Mesenchymal stem cell (in vitro differentiated cells and primary cell): Measurements from ENCODE around the gene KCTD11.
A peak's percentile ranks its signal among the peaks of the same experiment; 100 is the strongest.

Experiments used
- DNase-seq: peaks from one replicate; pipeline ENCODE4 v3.0.0-alpha.2; 2013
- H2AFZ ChIP-seq: one replicate; pipeline ENCODE4 v1.6.1; 2013; ENCODE audit warnings: low read depth, mild to moderate bottlenecking, control low read depth, inconsistent platforms, low read length, moderate library complexity
- H2AK5ac ChIP-seq: 2 replicates; pipeline ENCODE4 v1.6.1; 2013; ENCODE audit warnings: low read length, moderate library complexity, mild to moderate bottlenecking, inconsistent platforms; ENCODE audit not compliant: severe bottlenecking
- H2BK120ac ChIP-seq: one replicate; pipeline ENCODE4 v1.6.1; 2013; ENCODE audit warnings: low read depth, mild to moderate bottlenecking, inconsistent platforms, low read length, moderate library complexity
- H2BK12ac ChIP-seq, 2 experiments: one replicate each; pipeline ENCODE4 v1.6.1; 2013; ENCODE audit warnings: inconsistent platforms in 2 of 2, low read length in 2 of 2, mild to moderate bottlenecking in 2 of 2, moderate library complexity in 2 of 2, control low read depth in 1 of 2
- H2BK15ac ChIP-seq: one replicate; pipeline ENCODE4 v1.6.1; 2013; ENCODE audit warnings: mild to moderate bottlenecking, low read depth, inconsistent platforms; ENCODE audit not compliant: poor library complexity, severe bottlenecking
- H2BK5ac ChIP-seq: 2 replicates; pipeline ENCODE4 v1.6.1; 2013; ENCODE audit warnings: low read depth, mild to moderate bottlenecking, low read length, control low read depth, inconsistent platforms; ENCODE audit not compliant: poor library complexity, severe bottlenecking
- H3K14ac ChIP-seq, 2 experiments: one replicate each; pipeline ENCODE4 v1.6.1; 2013; ENCODE audit warnings: inconsistent platforms in 2 of 2, low read length in 2 of 2, control low read depth in 1 of 2, mild to moderate bottlenecking in 1 of 2, moderate library complexity in 1 of 2
- H3K18ac ChIP-seq, 2 experiments: one replicate each; pipeline ENCODE4 v1.6.1; 2013; ENCODE audit warnings: inconsistent platforms in 2 of 2, low read length in 2 of 2, control low read depth in 1 of 2, low read depth in 1 of 2, mild to moderate bottlenecking in 1 of 2
- H3K23ac ChIP-seq, 2 experiments: one replicate each; pipeline ENCODE4 v1.6.1; 2013; ENCODE audit warnings: inconsistent platforms in 2 of 2, low read length in 2 of 2, mild to moderate bottlenecking in 2 of 2, moderate library complexity in 2 of 2, control low read depth in 1 of 2
- H3K27ac ChIP-seq: 2 replicates; pipeline ENCODE4 v1.5.1; 2013; ENCODE audit warnings: mild to moderate bottlenecking, moderate library complexity, low read length, control low read depth, inconsistent platforms; ENCODE audit not compliant: poor library complexity, severe bottlenecking
- H3K27me3 ChIP-seq, 2 experiments: 2 replicates each; pipeline versions ENCODE4 v1.6.1 to v1.7.0; 2013; ENCODE audit warnings: low read length in 2 of 2, mild to moderate bottlenecking in 2 of 2, moderate library complexity in 2 of 2, control low read depth in 1 of 2, inconsistent platforms in 1 of 2; ENCODE audit not compliant: control insufficient read depth in 1 of 2, insufficient read depth in 1 of 2
- H3K36me3 ChIP-seq, 2 experiments: 2 replicates each; pipeline versions ENCODE4 v1.6.1 to v1.7.0; 2013; ENCODE audit warnings: low read length in 2 of 2, control low read depth in 1 of 2, inconsistent platforms in 1 of 2, low read depth in 1 of 2, mild to moderate bottlenecking in 1 of 2; ENCODE audit not compliant: insufficient read depth in 2 of 2, control insufficient read depth in 1 of 2
- H3K4ac ChIP-seq, 2 experiments: one replicate each; pipeline ENCODE4 v1.6.1; 2013; ENCODE audit warnings: inconsistent platforms in 2 of 2, low read length in 2 of 2, mild to moderate bottlenecking in 2 of 2, moderate library complexity in 2 of 2, control low read depth in 1 of 2, low read depth in 1 of 2
- H3K4me1 ChIP-seq: 2 replicates; pipeline ENCODE4 v1.6.1; 2013; ENCODE audit warnings: low read depth, low read length, control low read depth; ENCODE audit not compliant: control insufficient read depth, insufficient read depth
- H3K4me2 ChIP-seq: 2 replicates; pipeline ENCODE4 v1.6.1; 2013; ENCODE audit warnings: low read length, mild to moderate bottlenecking, inconsistent platforms; ENCODE audit not compliant: poor library complexity, severe bottlenecking
- H3K4me3 ChIP-seq, 2 experiments: 2 replicates each; pipeline versions ENCODE4 v1.5.1 to v1.7.0; 2013; ENCODE audit warnings: low read length in 2 of 2, mild to moderate bottlenecking in 2 of 2, control low read depth in 1 of 2, low read depth in 1 of 2; ENCODE audit not compliant: insufficient read depth in 1 of 2
- H3K79me1 ChIP-seq: replicated peaks from 2 replicates; pipeline ENCODE4 v1.6.1; 2013; ENCODE audit warnings: mild to moderate bottlenecking, control low read depth, low read length, inconsistent platforms; ENCODE audit not compliant: poor library complexity, severe bottlenecking
- H3K9ac ChIP-seq: 2 replicates; pipeline ENCODE4 v1.7.0; 2013; ENCODE audit warnings: mild to moderate bottlenecking, low read length, moderate library complexity
- H3K9me3 ChIP-seq: 2 replicates; pipeline ENCODE4 v1.7.0; 2013; ENCODE audit warnings: mild to moderate bottlenecking, low read length; ENCODE audit not compliant: control insufficient read depth
- H4K8ac ChIP-seq: one replicate; pipeline ENCODE4 v1.6.1; 2013; ENCODE audit warnings: inconsistent platforms, mild to moderate bottlenecking, low read length, moderate library complexity
- H4K91ac ChIP-seq: one replicate; pipeline ENCODE4 v1.6.1; 2013; ENCODE audit warnings: mild to moderate bottlenecking, low read length, inconsistent platforms
- WGBS: methylation state at CpG from one replicate; pipeline ENCODE4 v1.1.7; 2013; ENCODE audit warnings: mixed read lengths; 5-methylcytosine and 5-hydroxymethylcytosine counted together

The KCTD11 gene

DNA sequence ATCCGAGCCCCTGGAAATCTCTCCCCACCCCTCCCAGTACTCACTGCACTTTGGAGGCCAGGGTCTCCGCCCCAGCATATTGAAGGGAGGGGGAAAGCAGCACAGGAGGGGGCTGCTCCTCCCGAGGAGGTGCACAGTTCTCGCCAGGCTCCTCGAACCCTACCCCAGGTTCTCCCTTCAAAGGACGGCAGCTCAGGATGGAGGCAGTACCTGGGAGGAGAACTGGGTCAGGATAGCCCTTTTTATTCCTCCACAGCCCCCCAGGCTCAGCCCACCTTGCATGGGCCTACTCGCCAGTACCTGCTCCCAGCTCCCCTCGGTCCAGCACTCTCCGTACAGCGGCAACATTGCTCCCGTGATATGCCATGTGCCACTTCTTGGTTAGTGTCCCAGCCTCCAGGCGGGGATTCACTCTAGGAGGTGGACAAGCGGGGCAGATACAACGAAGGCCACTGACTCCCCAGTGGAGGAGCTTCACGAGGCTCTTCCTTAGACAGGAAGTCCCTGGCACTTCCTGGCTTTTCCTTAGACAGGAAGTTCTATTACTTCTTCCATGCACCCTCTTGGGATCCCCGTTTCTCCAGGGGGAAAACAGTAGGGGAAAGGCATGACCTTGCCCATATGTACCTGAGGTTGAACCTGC lies 34.7 kb upstream of the KCTD11 start:
- no peak for DNase-seq

GRCh38 chr17:7318121-7318860 lies 33.7 kb upstream of the KCTD11 start:
- Histone ChIP-seq H3K27ac (no peak overlapping the region), H4K8ac (no peak overlapping the region), H3K36me3 (peaks cover 75% of the 10 kb centered on the region in 2 experiments), H3K4me3 (no peak overlapping the region), H3K18ac (no peak overlapping the region), H4K91ac (no peak overlapping the region), H2AFZ (no peak overlapping the region), H3K23ac (no peak overlapping the region), H3K27me3 (no peaks in the 10 kb centered on the region), H3K4ac (no peak overlapping the region), H2BK12ac (no peak overlapping the region), H2AK5ac (no peak overlapping the region), H2BK15ac (no peak overlapping the region), H3K9me3 (no peaks in the 10 kb centered on the region), H2BK120ac (no peak overlapping the region), H2BK5ac (no peak overlapping the region), H3K14ac (no peak overlapping the region), H3K79me1 (peaks cover 25% of the 10 kb centered on the region), H3K4me1 (peaks cover 10% of the 10 kb centered on the region), H3K9ac (no peak overlapping the region), H3K4me2 (no peak overlapping the region)
- 96% methylated on average over 12 of the region's 13 CpGs for WGBS
- DNase-seq = no peak

More for the DNA sequence above, 34.7 kb upstream of the KCTD11 start:
- H3K4me1 ChIP-seq = peaks cover 15% of the 10 kb centered on the region
- no peak overlapping the region for H3K4me3 ChIP-seq
- 93% methylated on average over 13 of the region's 16 CpGs for WGBS
- H2BK12ac ChIP-seq = no peak overlapping the region
- H3K14ac ChIP-seq = no peak overlapping the region
- no peak overlapping the region for H2AFZ ChIP-seq
- no peak overlapping the region for H3K18ac ChIP-seq
- H3K9ac ChIP-seq = no peak overlapping the region
- no peak overlapping the region for H4K8ac ChIP-seq
- no peaks in the 10 kb centered on the region for H3K9me3 ChIP-seq
- H3K23ac ChIP-seq = no peak overlapping the region
- H3K79me1 ChIP-seq = peaks cover 20% of the 10 kb centered on the region
- H3K27me3 ChIP-seq = no peaks in the 10 kb centered on the region
- H2BK5ac ChIP-seq = no peak overlapping the region
- no peak overlapping the region for H3K4ac ChIP-seq
- no peak overlapping the region for H2AK5ac ChIP-seq
- H3K4me2 ChIP-seq = no peak overlapping the region
- no peak overlapping the region for H4K91ac ChIP-seq
- H3K36me3 ChIP-seq = peaks cover 75% of the 10 kb centered on the region in 2 experiments
- no peak overlapping the region for H2BK15ac ChIP-seq
- H3K27ac ChIP-seq = no peak overlapping the region
- no peak overlapping the region for H2BK120ac ChIP-seq

DNA sequence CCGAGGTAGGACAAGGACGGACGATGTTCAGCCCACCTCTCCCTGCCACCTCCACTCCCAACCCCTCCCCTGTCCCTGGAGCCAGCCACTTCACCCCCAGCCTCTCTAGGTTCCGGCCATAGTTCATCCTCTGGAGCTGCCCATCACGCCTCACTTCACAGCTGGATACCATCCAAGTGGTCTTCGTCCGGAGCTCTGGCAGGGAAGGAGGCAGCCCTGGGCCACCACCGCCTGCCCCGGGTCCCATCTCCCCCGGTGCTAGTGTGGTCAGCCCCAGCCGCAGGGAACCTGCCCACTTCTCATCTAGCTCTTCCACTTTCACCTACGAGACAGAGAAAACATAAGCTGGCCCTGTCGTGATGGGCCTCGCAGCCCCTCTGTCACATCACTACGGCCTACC lies 30.5 kb upstream of the KCTD11 start:
- no peak overlapping the region for H3K4me3 ChIP-seq
- H2BK15ac ChIP-seq = no peak overlapping the region
- H3K27ac ChIP-seq = no peak overlapping the region
- peak overlapping the region; percentile 10 for H4K91ac ChIP-seq
- 95% methylated on average over 15 of the region's 15 CpGs for WGBS
- H3K79me1 ChIP-seq = peaks cover 38% of the 10 kb centered on the region
- DNase-seq = no peak
- no peak overlapping the region for H4K8ac ChIP-seq
- no peak overlapping the region for H2BK120ac ChIP-seq
- no peaks in the 10 kb centered on the region for H3K9me3 ChIP-seq
- H2AFZ ChIP-seq = no peak overlapping the region
- H2BK12ac ChIP-seq = no peak overlapping the region
- H2AK5ac ChIP-seq = no peak overlapping the region
- H3K9ac ChIP-seq = no peak overlapping the region
- H3K14ac ChIP-seq = no peak overlapping the region
- no peak overlapping the region for H3K4ac ChIP-seq
- H3K4me1 ChIP-seq = no peaks in the 10 kb centered on the region
- H3K18ac ChIP-seq = no peak overlapping the region
- no peaks in the 10 kb centered on the region for H3K27me3 ChIP-seq
- peaks cover 86 to 89% of the 10 kb centered on the region in 2 experiments for H3K36me3 ChIP-seq
- H2BK5ac ChIP-seq = no peak overlapping the region
- H3K4me2 ChIP-seq = no peak overlapping the region
- H3K23ac ChIP-seq = no peak overlapping the region

- Histone ChIP-seq H2AFZ (no peak overlapping the region), H2BK120ac (no peak overlapping the region), H3K4me1 (peaks cover 7% of the 10 kb centered on the region), H3K27ac (no peak overlapping the region), H3K23ac (no peak overlapping the region), H3K14ac (no peak overlapping the region), H2AK5ac (no peak overlapping the region), H3K36me3 (peaks cover 82 to 87% of the 10 kb centered on the region in 2 experiments), H3K9me3 (no peaks in the 10 kb centered on the region), H3K4ac (no peak overlapping the region), H2BK12ac (no peak overlapping the region), H4K91ac (no peak overlapping the region), H2BK15ac (no peak overlapping the region), H4K8ac (no peak overlapping the region), H3K4me3 (no peak overlapping the region), H3K4me2 (no peak overlapping the region), H3K79me1 (peaks cover 47% of the 10 kb centered on the region), H3K18ac (no peak overlapping the region), H2BK5ac (no peak overlapping the region), H3K9ac (no peak overlapping the region), H3K27me3 (no peaks in the 10 kb centered on the region)
- DNase-seq = no peak
- WGBS = 98% methylated on average over 21 of the region's 22 CpGs
These were observed 29.3 kb upstream of the KCTD11 start for GRCh38 chr17:7322520-7323194.
